Embryonic facial prominence (tissue), 1 donor: ENCODE data around the gene MAP6.

Source experiments
- DNase-seq: peaks from one replicate; pipeline ENCODE4 v3.0.0-alpha.2; 2016; ENCODE audit errors: extremely low spot score

MAP6 gene

DNA sequence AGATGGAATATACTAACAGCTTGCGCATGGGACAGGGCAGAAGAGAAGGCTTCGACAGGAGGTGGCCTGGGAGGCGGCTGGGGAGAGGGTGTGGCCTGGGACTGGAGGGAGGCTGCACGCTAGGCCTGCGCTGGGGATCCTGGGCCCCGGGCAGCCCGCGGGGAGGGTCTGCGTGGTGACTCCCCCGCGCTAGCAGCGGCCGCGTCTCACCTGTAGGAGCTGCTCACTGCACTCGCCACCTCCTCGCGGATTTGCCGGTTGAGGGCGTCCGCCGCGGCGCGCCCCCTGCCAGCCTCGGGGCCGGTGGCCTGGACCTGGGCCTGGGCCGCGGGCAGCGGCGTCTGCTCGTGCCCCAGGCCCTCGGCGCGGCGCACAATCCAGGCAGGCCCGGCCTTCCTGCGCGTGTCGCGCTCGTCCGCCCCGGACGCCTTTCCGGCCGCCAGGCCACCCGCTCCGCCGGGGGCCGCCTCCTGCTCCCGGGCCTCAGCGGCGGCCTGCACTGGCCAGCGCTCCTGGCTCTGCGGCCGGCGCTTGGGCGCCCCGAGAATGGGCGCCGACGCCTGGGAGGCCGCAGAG lies 1.5 kb downstream of the MAP6 start:
- no peak for DNase-seq

DNA sequence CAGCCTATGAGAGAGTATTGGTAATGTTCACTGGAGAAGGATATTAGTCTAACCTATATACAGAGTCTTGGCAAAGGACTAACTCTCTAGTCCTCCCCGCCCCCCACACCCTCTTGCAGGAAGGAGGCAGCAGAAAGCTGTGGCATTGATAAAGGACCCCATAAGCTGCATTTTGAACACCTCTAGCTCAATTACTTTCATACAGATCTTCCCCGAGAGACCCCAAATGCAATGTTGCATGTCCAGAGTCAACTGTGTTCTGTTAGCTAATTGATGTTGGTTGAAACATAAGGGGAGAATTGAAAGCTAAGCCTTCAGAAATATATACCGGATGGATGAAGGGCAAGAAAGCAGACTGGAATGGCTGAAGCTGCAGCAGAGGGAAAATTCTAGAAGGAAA lies 2.8 kb downstream of the MAP6 start:
- no peak for DNase-seq

DNA sequence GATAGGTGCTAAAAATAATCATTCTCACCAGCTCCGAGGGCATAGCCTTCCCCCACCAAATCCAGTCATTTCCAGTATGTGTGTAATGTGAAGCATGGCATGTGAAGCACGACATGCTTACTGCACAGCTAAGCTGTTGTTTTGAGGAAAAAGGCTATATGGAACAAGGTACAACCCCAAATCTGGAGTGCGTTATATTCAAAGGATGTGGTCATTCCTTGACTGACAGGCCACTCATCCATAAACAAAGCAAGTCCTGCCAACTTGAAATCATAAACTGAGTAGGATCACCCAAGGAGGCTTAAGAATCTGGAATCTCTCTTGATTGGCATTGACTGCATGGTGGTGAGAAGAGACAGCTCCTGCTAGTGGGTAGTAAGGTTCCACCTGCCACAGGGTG lies 3.7 kb downstream of the MAP6 start:
- DNase-seq = no peak

- no peak for DNase-seq
Observed at GRCh38 chr11:75664389-75664788, 4.4 kb downstream of the MAP6 start.

GRCh38 chr11:75663808-75664207 lies 5.0 kb downstream of the MAP6 start:
- DNase-seq = no peak

- DNase-seq = no peak
Observed at GRCh38 chr11:75659836-75660235, 9.0 kb downstream of the MAP6 start.

- no peak for DNase-seq
Observed at GRCh38 chr11:75656044-75656727, 12.7 kb downstream of the MAP6 start.

GRCh38 chr11:75655605-75656004 lies 13.2 kb downstream of the MAP6 start:
- no peak for DNase-seq

DNA sequence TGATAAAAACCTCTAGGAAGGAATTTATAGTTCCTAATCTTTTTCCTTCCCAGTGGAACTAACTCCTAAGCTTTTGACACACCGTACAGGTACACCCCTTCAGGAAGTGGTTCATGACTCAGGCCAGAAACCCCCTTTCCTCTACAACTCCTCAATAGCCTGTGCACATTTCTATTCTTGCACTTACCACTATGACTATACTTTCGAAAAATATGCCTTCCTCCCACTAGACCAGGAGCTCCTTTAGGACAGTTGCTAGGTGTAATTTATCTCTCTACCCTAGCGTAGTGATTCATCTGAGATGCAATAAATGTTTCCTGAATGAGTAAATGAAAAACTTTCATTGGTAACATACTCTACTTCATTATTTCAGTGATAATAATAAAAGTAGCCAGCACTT lies 14.5 kb downstream of the MAP6 start:
- no peak for DNase-seq

DNA sequence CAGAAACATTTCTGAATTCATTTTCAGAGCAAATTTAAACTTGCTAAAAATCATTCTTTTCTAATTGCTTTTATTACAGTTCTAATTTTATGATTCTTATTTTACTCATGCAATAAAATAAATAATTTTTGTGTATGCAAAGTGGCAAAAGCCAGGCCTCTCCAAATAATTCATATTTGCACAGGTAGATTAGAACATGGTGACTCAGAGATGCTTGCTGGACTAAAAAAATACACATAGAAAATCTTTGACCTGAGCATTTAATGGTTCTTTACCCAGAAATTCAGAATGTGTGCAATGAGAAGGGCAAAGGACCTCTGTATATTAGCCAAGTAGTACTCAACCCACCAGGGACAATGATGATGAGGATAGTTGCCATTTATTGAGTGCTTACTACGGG lies 15.3 kb downstream of the MAP6 start:
- DNase-seq = no peak

DNA sequence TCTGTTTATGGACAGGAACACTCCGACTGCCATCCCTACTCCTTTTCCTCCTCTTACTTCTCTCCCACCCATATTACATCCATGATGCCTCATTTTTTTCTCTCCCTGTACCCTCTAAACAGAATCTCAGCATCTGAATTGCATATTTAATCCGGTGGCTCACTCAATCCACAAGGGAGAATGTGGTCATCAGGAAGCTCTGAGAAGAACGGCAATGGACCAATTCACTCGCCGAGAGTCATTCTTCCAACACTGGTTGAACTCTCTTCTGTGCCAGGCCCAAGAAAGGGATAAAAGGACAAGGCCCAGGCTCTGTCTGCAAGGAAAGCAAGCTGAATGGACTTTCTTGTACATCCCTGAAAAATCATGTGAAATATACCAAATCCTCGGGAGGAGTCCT lies 15.9 kb downstream of the MAP6 start:
- DNase-seq = no peak

GRCh38 chr11:75651218-75651617 lies 17.6 kb downstream of the MAP6 start:
- DNase-seq = no peak

DNA sequence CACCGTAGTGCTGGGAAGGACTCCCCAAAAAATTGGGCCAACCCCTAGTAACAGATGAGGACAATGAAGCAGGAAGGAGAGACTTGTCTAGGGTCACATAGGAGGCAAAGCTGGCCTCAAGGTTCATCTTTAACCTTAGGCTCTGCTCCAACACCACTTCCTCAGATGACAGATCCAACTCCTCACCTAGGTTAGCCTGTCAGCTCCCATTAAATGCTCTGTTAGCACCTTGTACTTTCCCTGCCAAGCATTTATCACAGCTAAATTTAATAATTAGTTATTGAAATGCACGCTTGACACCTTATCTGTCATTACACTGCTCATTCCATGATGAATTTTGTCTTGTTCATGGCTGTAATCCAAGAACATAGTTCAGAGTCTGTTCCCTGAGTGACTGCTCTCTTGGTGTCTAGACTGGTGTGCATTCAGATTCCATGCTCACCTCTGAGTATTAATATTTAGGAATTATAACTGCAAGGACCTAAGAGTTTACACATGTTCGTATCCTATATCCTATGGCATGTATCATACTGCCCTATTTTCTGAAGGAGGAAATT lies 18.6 kb downstream of the MAP6 start:
- no peak for DNase-seq

DNA sequence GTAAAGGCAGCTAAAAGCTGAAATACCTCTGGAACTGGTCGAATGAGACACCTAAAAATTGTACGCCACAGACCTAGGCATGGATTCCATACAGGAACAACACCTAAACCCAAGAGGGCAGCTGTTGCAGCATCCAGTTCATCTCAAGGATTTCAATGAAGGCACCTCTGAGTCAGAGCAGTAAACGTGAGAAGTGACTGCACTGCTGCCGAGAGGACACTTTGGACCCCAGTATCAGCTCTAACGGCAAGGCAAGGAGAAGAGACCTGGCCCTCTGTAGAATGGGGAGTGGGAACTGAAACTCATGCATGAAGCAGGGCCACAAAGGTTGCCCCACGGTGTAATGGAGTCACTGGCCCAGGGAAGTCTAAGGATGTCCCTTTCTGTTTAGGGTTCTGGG lies 23.9 kb downstream of the MAP6 start:
- DNase-seq = no peak

DNA sequence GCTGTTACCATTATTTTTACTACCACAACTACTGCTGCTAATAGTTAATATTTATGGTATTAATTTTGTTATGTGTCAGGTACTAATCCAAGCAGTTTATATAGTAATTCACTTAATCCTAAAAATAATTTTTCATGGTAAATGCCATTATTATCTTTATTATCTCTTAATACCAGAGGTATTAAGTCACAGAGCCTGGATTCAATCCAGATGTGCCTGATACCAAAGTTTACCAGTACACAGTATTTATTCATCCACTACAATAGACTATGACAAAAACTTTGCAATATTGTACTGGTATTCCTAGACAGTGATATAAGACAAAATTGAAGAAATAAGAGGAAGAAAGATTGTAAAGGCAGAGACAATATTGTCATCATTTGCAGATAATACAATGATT lies 24.5 kb downstream of the MAP6 start:
- no peak for DNase-seq

GRCh38 chr11:75642402-75643113 lies 26.3 kb downstream of the MAP6 start:
- no peak for DNase-seq

- DNase-seq = peak; percentile 78
Observed at GRCh38 chr11:75639762-75640181, 29.1 kb downstream of the MAP6 start.

DNA sequence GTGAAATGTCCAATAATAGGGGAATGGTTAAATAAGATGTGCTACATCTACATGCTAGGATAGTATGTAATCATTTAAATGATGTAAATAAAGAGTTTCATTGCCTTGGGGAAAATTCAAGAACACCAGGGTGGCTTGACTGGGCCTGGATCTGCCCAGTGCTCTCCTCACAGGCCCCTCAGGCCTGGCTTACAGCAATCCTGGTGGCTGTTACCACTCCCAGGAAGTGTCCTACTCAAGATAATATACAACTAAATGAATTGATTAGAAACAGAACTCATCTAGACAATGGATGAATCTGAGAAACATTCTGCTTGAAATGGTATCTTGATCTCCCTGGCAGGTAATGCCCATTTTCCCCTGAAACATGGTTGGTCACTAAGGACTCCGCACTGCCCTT lies 30.8 kb downstream of the MAP6 start:
- DNase-seq = no peak

DNA sequence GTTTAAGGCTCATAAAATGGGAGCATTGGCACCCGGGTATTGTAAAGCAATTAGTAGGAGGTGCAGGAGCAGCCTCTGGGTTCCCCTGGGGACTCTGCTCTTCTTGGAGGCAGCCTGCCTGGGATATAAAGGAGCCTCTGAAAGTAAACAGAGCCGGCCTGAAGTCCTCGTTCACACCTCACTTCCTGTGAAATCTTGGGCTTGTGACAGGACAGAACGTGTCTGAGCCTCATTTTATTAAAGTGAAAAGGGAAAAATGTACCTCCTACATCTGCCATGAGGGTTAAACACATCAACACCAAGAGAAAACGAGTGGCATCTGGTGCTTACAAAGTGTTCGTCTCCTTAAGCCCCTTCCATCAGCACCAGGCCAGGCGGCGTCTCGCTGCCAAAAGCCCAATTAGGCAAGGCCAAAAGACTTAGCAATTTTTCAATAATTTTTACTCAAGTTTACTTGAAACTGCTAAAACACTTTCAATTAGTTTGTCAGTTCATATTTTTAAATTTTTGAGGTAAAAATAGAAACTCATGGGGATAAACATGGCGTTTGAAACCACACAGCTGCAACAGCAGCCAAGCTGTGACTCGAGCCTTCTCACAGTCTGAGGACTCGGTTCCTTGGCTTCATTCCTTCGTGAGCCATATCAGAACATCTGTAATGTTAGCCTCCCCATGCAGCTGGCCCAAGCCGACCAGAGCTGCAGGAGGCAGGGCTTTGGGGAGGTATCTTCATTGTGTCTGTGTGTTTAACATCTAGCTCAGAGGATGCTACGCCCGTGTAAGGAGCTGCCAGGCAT lies 33.6 kb downstream of the MAP6 start:
- peak; percentile 37 for DNase-seq

DNA sequence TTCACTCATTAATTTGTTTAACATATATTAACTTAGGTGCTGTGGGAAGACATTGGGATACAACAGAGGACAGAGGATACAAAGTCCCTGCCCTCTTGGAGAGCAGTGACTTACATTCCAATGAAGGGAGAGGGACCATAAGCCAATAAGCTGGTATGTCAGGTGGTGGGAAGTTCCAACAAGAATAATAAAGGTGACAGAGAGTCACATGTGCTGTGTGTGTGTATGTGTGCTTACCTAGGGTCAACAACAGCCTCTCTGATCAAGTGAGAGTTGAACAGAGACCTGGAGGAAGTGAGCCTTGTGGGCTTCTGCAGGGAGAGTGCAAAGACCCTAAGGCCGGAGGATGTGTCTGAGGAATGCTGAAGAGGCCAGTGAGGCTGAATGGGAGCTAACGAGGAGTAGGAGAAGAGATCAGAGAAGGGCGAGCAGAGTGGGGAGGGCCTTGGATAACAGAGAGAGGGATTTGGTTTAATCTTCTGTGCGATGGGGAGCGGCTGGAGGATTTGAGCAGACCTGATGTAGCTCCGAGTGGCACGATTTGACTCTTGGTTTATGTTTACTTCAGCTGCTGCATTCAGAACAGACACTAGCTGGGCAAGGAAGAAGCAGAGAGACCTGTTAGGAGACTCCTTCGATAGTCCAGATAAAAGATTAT lies 35.3 kb downstream of the MAP6 start:
- no peak for DNase-seq

DNA sequence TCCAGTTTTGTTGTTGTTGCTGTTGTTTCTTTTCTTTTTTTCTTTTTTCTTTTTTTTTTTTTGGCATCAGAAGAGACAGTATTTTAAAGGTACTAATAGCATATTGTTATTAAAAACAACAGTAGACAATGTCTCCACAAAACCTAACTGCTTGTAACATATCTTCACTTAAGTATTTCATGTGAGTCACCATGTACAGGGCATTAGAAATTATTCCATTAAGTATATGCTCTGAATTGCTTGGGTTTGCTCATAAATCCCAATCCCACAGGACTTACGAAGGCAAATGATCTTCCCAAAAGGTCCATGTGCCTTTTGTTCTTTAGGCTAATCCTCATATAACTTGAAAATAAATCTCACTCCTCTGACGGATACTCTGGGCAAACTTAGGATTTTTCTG lies 35.9 kb downstream of the MAP6 start:
- no peak for DNase-seq

DNA sequence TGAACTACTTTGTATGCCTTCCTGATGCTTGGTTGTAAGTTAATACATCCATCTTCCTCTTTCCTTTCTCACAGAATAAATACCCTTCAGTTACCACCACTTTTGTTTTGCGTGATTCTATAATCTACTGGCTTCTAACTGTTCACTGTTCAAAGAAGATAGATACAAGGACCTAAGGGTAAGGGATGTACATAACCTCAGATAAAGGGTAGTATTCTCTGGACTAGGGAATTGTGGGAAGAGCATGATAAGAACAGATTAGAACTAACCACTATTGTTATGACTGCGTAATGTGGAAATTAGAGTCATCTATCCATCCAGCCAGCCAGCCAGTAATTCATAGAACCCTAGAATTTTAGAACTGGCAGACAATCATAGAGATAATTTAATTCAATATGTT lies 36.4 kb downstream of the MAP6 start:
- no peak for DNase-seq
